Activated CD8-positive, alpha-beta T cell treated with anti-CD3 and anti-CD28 coated beads for 36 hours (primary cell): ENCODE data around the gene TIMM22. TPM values are rescaled to one million over a fixed set of nuclear protein-coding genes. Genes with fewer than 3 reads are reported as not detected.
"Not testable (repeated sequence)": the region's sequence is repeated elsewhere in the genome, so short reads cannot be mapped to it uniquely, and the experiment has no call there.

Experiments
- ATAC-seq: fragments of 200-7000 bp; cut with Tn5 transposase; one replicate; pipeline ENCODE4 v1.10.0; 2021; ENCODE audit warnings: mild to moderate bottlenecking, moderate library complexity
- CTCF ChIA-PET: fragments of 350-600 bp; sonication (Branson Sonifier 250); formaldehyde crosslinking; loops from one replicate; lab custom pipeline; 2021; ENCODE audit warnings: antibody characterized with exemption; lab: Charles Lee
- POLR2A ChIA-PET: fragments of 350-600 bp; sonication (Branson Sonifier 250); formaldehyde crosslinking; loops from one replicate; lab custom pipeline; 2021; ENCODE audit warnings: antibody characterized with exemption; lab: Charles Lee
- DNase-seq: peaks from one replicate; pipeline ENCODE4 v3.0.0-alpha.2; 2020
- H3K27ac Mint-ChIP-seq: one replicate; pipeline ENCODE4 v1.8.0; 2021; ENCODE audit warnings: mild to moderate bottlenecking, mixed read lengths
- H3K27me3 Mint-ChIP-seq: one replicate; pipeline ENCODE4 v1.8.0; 2021; ENCODE audit warnings: mixed read lengths
- H3K36me3 Mint-ChIP-seq: one replicate; pipeline ENCODE4 v1.8.0; 2021; ENCODE audit warnings: low read depth, mixed read lengths
- H3K4me1 Mint-ChIP-seq: one replicate; pipeline ENCODE4 v1.8.0; 2021; ENCODE audit warnings: low read depth, mixed read lengths
- H3K4me3 Mint-ChIP-seq: one replicate; pipeline ENCODE4 v1.8.0; 2021; ENCODE audit warnings: mild to moderate bottlenecking, moderate library complexity, mixed read lengths
- H3K9me3 Mint-ChIP-seq: one replicate; pipeline ENCODE4 v1.8.0; 2021; ENCODE audit warnings: mixed read lengths
- CTCF ChIP-seq: fragments of 200-600 bp; IDR thresholded peaks from one replicate; pipeline ENCODE4 v1.8.0; 2022; ENCODE audit warnings: antibody characterized with exemption, mild to moderate bottlenecking
- intact Hi-C: fragments of 100-400 bp; cut with micrococcal nuclease; formaldehyde crosslinking; loops from one replicate; pipeline ENCODE4 v1.10.0; 2022
- total RNA-seq, 2 experiments: library from RNA; stranded (reverse); gene quantifications; one replicate each; pipeline ENCODE4 v1.2.3, GENCODE V29; 2021

Gene TIMM22
- total RNA-seq, 2 experiments from 2014 or later = 8.8 to 10.2 TPM

GRCh38 chr17:1047879-1048470, 51.0 kb downstream of the TIMM22 start:
- ATAC-seq = no peak
- intact Hi-C loops = no loop called here
- Mint-ChIP-seq H3K9me3 (no peaks in the 10 kb centered on the region), H3K27me3 (no peaks in the 10 kb centered on the region), H3K4me3 (no peak overlapping the region), H3K27ac (no peak overlapping the region), H3K4me1 (peaks cover 4% of the 10 kb centered on the region), H3K36me3 (no peaks in the 10 kb centered on the region)
- no peak for TF ChIP-seq CTCF
- ChIA-PET CTCF (interaction anchor here (1.4 to 1.8 kb wide), 2 partner anchors 8 to 10 kb away, joined by 4 to 5 read pairs; no protein-coding TSS in a partner anchor), POLR2A (no interaction called here)
- no peak for DNase-seq

GRCh38 chr17:1048516-1049115, 51.7 kb downstream of the TIMM22 start:
- H3K27ac Mint-ChIP-seq, H3K4me1 Mint-ChIP-seq, ATAC-seq, DNase-seq, H3K27me3 Mint-ChIP-seq, H3K9me3 Mint-ChIP-seq, intact Hi-C loops, POLR2A ChIA-PET, H3K36me3 Mint-ChIP-seq, H3K4me3 Mint-ChIP-seq: not testable (repeated sequence)
- CTCF ChIA-PET = interaction anchor here (1.4 kb wide), 1 partner anchor 10 kb away, joined by 5 read pairs; no protein-coding TSS in a partner anchor

- Mint-ChIP-seq H3K4me3 (no peak overlapping the region), H3K36me3 (peaks cover under 1% of the 10 kb centered on the region), H3K9me3 (no peaks in the 10 kb centered on the region), H3K27me3 (no peaks in the 10 kb centered on the region), H3K4me1 (peaks cover 4% of the 10 kb centered on the region), H3K27ac (no peak overlapping the region)
- ATAC-seq (no peak), DNase-seq (no peak)
- ChIA-PET POLR2A (no interaction called here), CTCF (no interaction called here)
- intact Hi-C loops = no loop called here
- TF ChIP-seq CTCF = no peak
Observed at GRCh38 chr17:1049446-1050225, 52.7 kb downstream of the TIMM22 start.

GRCh38 chr17:1050246-1050995, 53.5 kb downstream of the TIMM22 start:
- Mint-ChIP-seq H3K36me3 (peaks cover 3% of the 10 kb centered on the region), H3K27ac (no peak overlapping the region), H3K4me3 (no peak overlapping the region), H3K4me1 (peaks cover 4% of the 10 kb centered on the region), H3K9me3 (no peaks in the 10 kb centered on the region), H3K27me3 (no peaks in the 10 kb centered on the region)
- intact Hi-C loops = no loop called here
- no peak for TF ChIP-seq CTCF
- ChIA-PET POLR2A (no interaction called here), CTCF (no interaction called here)
- DNase-seq (no peak), ATAC-seq (no peak)
